Subcutaneous preadipocyte (primary cell): ENCODE results near the gene PALMD. TPM values are rescaled to one million over a fixed set of nuclear protein-coding genes. Genes with fewer than 3 reads are reported as not detected.

ENCODE experiments used
- total RNA-seq: library from RNA; depleted of rRNA; stranded (reverse); fragments of >200 nt; gene quantifications from 2 replicates; pipeline ENCODE4 v1.2.3, GENCODE V29; 2012

The PALMD gene
- 0.20 and 0.37 TPM in 2 replicates for total RNA-seq

GRCh38 chr1:99645699-99646531, at the start of gene PALMD:
PALMD (plus strand) TSS chr1:99646113; CDS start chr1:99646318, 205 bp downstream.

Other genes with a start within 250 kb of the PALMD start
- 17.4 and 17.6 TPM in 2 replicates for gene FRRS1, start 120.5 kb downstream of the PALMD start, total RNA-seq
- 7.3 and 7.8 TPM in 2 replicates for gene AGL, start 204.2 kb downstream of the PALMD start, total RNA-seq